ENCODE results near the gene STEAP1. TPM values are rescaled to one million over a fixed set of nuclear protein-coding genes. Genes with fewer than 3 reads are reported as not detected.

STEAP1 gene
- total RNA-seq, 1 experiment from 2014 or later: 4.1 TPM

DNA sequence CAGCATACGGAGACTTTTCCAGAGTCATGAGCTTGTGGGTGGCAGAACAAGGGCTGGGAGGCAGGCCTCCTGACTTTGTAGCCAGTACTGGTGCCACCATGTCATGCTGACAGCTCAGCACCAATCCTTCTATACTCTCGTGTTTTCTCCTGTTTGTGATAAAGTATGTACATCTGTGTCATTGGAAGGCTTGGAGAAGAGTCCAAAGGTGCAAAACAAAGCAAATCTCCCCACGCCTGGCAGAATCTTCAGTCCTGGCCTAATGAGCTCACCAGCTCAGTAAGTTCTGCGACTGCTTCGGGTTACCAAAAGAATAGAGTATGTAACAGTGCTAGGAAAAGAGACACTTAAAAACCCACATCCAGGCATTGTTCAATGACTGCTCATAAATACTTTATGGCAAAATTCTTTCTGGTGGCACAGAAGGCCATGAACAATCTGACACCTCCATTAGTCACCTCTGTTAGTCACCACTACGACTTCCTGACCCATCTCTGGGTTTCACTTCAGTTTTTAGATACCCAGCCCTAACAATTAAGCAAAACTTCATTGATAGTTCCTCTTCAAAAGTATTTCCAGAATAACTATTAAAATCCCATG lies 24.5 kb downstream of the STEAP1 start:
- H3K23me2 ChIP-seq (ENCODE audit: insufficient read length, low read depth, low read length, poor library complexity, severe bottlenecking): no peaks in the 10 kb centered on the region
- no peak overlapping the region for H3K4me2 ChIP-seq (ENCODE audit: insufficient read depth, insufficient read length, low read length)
- no peak overlapping the region for H3K27ac ChIP-seq (ENCODE audit: insufficient read length, low read depth, low read length)
- H3K79me2 ChIP-seq (ENCODE audit: insufficient read depth, low read length): no peaks in the 10 kb centered on the region
- no peak overlapping the region for H4K8ac ChIP-seq (replicated peaks; ENCODE audit: insufficient read length, low read depth, low read length)
- no peak overlapping the region for H3T11ph ChIP-seq (ENCODE audit: low read length)
- H2AK5ac ChIP-seq (ENCODE audit: insufficient read length, low read length): no peak overlapping the region
- H3K4ac ChIP-seq (ENCODE audit: low read depth, low read length): no peak overlapping the region
- no peak overlapping the region for H3K23ac ChIP-seq (ENCODE audit: insufficient read length, low read depth, low read length)
- H3K56ac ChIP-seq (ENCODE audit: insufficient read length, low read depth, low read length): no peak overlapping the region
- Mint-ChIP-seq H3K27ac (no peak overlapping the region), H3K27me3 (ENCODE audit: low read depth) (no peaks in the 10 kb centered on the region), H3K9me3 (peaks cover 0 to 5% of the 10 kb centered on the region in 2 experiments; a peak in 2 of 5 replicates), H3K36me3 (ENCODE audit: insufficient read depth in 1 of 3, low read depth in 3 of 3) (no peaks in the 10 kb centered on the region; a peak in 1 of 7 replicates), H3K4me1 (peaks cover 7 to 8% of the 10 kb centered on the region in 2 experiments), H3K4me3 (no peak overlapping the region; a peak in 1 of 5 replicates)
- no peak for TF ChIP-seq CTCF (conservative IDR thresholded peaks at IDR 0.05)
- H3K18ac ChIP-seq (ENCODE audit: insufficient read length, low read depth, low read length): no peak overlapping the region
- no peak overlapping the region for H2AFZ ChIP-seq (ENCODE audit: low read length)
- no peak overlapping the region for H4K5ac ChIP-seq (ENCODE audit: insufficient read length, low read depth, low read length)
- H3K79me1 ChIP-seq (ENCODE audit: insufficient read depth, low read depth, low read length, poor library complexity, severe bottlenecking): no peaks in the 10 kb centered on the region
- no peaks in the 10 kb centered on the region for H3K27me3 ChIP-seq (ENCODE audit: insufficient read depth, low read length)
- no peak overlapping the region for H2BK120ac ChIP-seq (ENCODE audit: low read depth, low read length, poor library complexity, severe bottlenecking)
- no peaks in the 10 kb centered on the region for H3K4me1 ChIP-seq (ENCODE audit: insufficient read depth, low read length)
- H3K9ac ChIP-seq (ENCODE audit: extremely low read depth, insufficient read length, low read length): no peak overlapping the region
- no peaks in the 10 kb centered on the region for H3K9me3 ChIP-seq (ENCODE audit: control insufficient read depth, low read depth, low read length)
- DNase-seq: no peak
- no peak overlapping the region for H2BK20ac ChIP-seq (ENCODE audit: low read depth, low read length, poor library complexity, severe bottlenecking)
- no peak overlapping the region for H4K91ac ChIP-seq (ENCODE audit: insufficient read length, low read depth, low read length)
- H4K20me1 ChIP-seq (ENCODE audit: control insufficient read depth, insufficient read depth, insufficient read length): no peaks in the 10 kb centered on the region
- no peak overlapping the region for H2BK15ac ChIP-seq (ENCODE audit: low read depth, low read length)
- WGBS (ENCODE audit: extremely low coverage, insufficient read length, low lambda C conversion rate): no CpG with 5 or more reads among the region's 6 CpGs
- no peak overlapping the region for H2BK12ac ChIP-seq (ENCODE audit: insufficient read length, low read depth, low read length)
- H3K14ac ChIP-seq (ENCODE audit: insufficient read depth, low read length): no peak overlapping the region
- no peak overlapping the region for H2BK5ac ChIP-seq (ENCODE audit: insufficient read length, low read length)

Measured in H9 (cell line).